Measurements from ENCODE around the gene LCN9. TPM values are rescaled to one million over a fixed set of nuclear protein-coding genes. Genes with fewer than 3 reads are reported as not detected.
A peak's percentile ranks its signal among the peaks of the same experiment; 100 is the strongest.

The LCN9 gene
- total RNA-seq, 1 experiment from 2014 or later = not detected

- no TSS peak for BruUV-seq (replicated peaks)
- in situ Hi-C loops (cut with HindIII; ENCODE audit: low pct_unique_long_range_greater_than_20kb, low sequenced_read_pairs) (no loop called here), intact Hi-C loops (cut with micrococcal nuclease; ENCODE audit: unreplicated experiment) (no loop called here)
- no peak for DNase-seq (ENCODE audit: low read depth, low spot score)
- Histone ChIP-seq H3K9me3 (ENCODE audit: control insufficient read depth, insufficient read depth, low read depth, low read length) (no peaks in the 10 kb centered on the region), H3K27me3 (ENCODE audit: control insufficient read depth, insufficient read depth, low read length) (no peaks in the 10 kb centered on the region), H3K4me1 (ENCODE audit: control insufficient read depth, insufficient read depth, low read length) (no peaks in the 10 kb centered on the region), H3K4me3 (ENCODE audit: low read depth in 2 of 2, low read length in 2 of 2) (no peak overlapping the region), H3K36me3 (ENCODE audit: control insufficient read depth, insufficient read depth, low read length) (no peaks in the 10 kb centered on the region), H3K27ac (ENCODE audit: low read length) (no peak overlapping the region)
- ChIA-PET POLR2A (no interaction called here), CTCF (no interaction called here)
- ATAC-seq = no peak
- no peak for TF ChIP-seq SIN3A (IDR thresholded peaks at IDR 0.05; ENCODE audit: borderline replicate concordance, insufficient read depth, low read depth, low read length)
- TF ChIP-seq, protein P1, sequence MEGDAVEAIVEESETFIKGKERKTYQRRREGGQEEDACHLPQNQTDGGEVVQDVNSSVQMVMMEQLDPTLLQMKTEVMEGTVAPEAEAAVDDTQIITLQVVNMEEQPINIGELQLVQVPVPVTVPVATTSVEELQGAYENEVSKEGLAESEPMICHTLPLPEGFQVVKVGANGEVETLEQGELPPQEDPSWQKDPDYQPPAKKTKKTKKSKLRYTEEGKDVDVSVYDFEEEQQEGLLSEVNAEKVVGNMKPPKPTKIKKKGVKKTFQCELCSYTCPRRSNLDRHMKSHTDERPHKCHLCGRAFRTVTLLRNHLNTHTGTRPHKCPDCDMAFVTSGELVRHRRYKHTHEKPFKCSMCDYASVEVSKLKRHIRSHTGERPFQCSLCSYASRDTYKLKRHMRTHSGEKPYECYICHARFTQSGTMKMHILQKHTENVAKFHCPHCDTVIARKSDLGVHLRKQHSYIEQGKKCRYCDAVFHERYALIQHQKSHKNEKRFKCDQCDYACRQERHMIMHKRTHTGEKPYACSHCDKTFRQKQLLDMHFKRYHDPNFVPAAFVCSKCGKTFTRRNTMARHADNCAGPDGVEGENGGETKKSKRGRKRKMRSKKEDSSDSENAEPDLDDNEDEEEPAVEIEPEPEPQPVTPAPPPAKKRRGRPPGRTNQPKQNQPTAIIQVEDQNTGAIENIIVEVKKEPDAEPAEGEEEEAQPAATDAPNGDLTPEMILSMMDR (IDR thresholded peaks at IDR 0.05) = no peak
- TF ChIP-seq TCF7L2 (IDR thresholded peaks at IDR 0.05; ENCODE audit: low read depth, low read length) = no peak
- no peak for TF ChIP-seq REST (IDR thresholded peaks at IDR 0.05; ENCODE audit: insufficient read depth in 1 of 2, low read depth in 2 of 2, low read length in 1 of 2)
- no peak for TF ChIP-seq POLR2AphosphoS5 (IDR thresholded peaks at IDR 0.05; ENCODE audit: low read depth, low read length)
These were observed 48.1 kb upstream of the LCN9 start for GRCh38 chr9:135614821-135615665.

GRCh38 chr9:135615666-135616618 is 47.2 kb upstream of the LCN9 start:
- BruUV-seq (replicated peaks) = no TSS peak
- ChIA-PET POLR2A (no interaction called here), CTCF (interaction anchor here (0.7 kb wide), 1 partner anchor 72 kb away, joined by 3 read pairs; no protein-coding TSS in a partner anchor)
- no peaks in the 10 kb centered on the region for H3K4me1 ChIP-seq (ENCODE audit: control insufficient read depth, insufficient read depth, low read length)
- H3K36me3 ChIP-seq (ENCODE audit: control insufficient read depth, insufficient read depth, low read length) = no peaks in the 10 kb centered on the region
- H3K4me3 ChIP-seq (ENCODE audit: low read depth in 2 of 2, low read length in 2 of 2) = no peak overlapping the region
- no peak for TF ChIP-seq POLR2AphosphoS5 (IDR thresholded peaks at IDR 0.05; ENCODE audit: low read depth, low read length)
- TF ChIP-seq, protein P1 (IDR thresholded peaks at IDR 0.05) = no peak; the same call in 1 of the 2 replicates
- TF ChIP-seq REST (IDR thresholded peaks at IDR 0.05; ENCODE audit: insufficient read depth in 1 of 2, low read depth in 2 of 2, low read length in 1 of 2) = no peak
- no peak for TF ChIP-seq SIN3A (IDR thresholded peaks at IDR 0.05; ENCODE audit: borderline replicate concordance, insufficient read depth, low read depth, low read length)
- TF ChIP-seq TCF7L2 (IDR thresholded peaks at IDR 0.05; ENCODE audit: low read depth, low read length) = no peak
- no peaks in the 10 kb centered on the region for H3K9me3 ChIP-seq (ENCODE audit: control insufficient read depth, insufficient read depth, low read depth, low read length)
- intact Hi-C loops (cut with micrococcal nuclease; ENCODE audit: unreplicated experiment) = no loop called here
- DNase-seq (ENCODE audit: low read depth, low spot score) (no peak), ATAC-seq (peak; percentile 46; the same call in 1 of the 2 replicates)
- H3K27ac ChIP-seq (ENCODE audit: low read length) = no peak overlapping the region
- in situ Hi-C loops (cut with HindIII; ENCODE audit: low pct_unique_long_range_greater_than_20kb, low sequenced_read_pairs) = no loop called here
- no peaks in the 10 kb centered on the region; the same call in 1 of the 2 replicates for H3K27me3 ChIP-seq (ENCODE audit: control insufficient read depth, insufficient read depth, low read length)

Data from Panc1 (cell line).